A673 (cell line): ENCODE results near the gene RAB25. TPM values are rescaled to one million over a fixed set of nuclear protein-coding genes. Genes with fewer than 3 reads are reported as not detected.

Experiments
- BruUV-seq: library from RNA; stranded (reverse); fragments of 400-500 nt; replicated peaks from 2 replicates; lab custom pipeline; 2021; lab: Mats Ljungman, UMichigan
- CTCF ChIA-PET: fragments of 300-600 bp; sonication (Branson Sonifier 250); formaldehyde crosslinking; loops from one replicate; lab custom pipeline; 2022; ENCODE audit warnings: antibody characterized with exemption; lab: Charles Lee
- POLR2A ChIA-PET: fragments of 300-600 bp; sonication (Branson Sonifier 250); formaldehyde crosslinking; loops from one replicate; lab custom pipeline; 2022; ENCODE audit warnings: antibody characterized with exemption; ENCODE audit not compliant: low non-redundant PET; lab: Charles Lee
- DNase-seq: peaks from one replicate; pipeline ENCODE4 v3.0.0-alpha.2; 2015; ENCODE audit warnings: low spot score
- H3K27ac ChIP-seq: fragments of 200-600 bp; sonication (generic); 2 replicates; pipeline ENCODE4 v1.5.1; 2016; ENCODE audit warnings: mixed run types, low read depth, mild to moderate bottlenecking, mixed read lengths, antibody characterized with exemption, low read length; ENCODE audit not compliant: poor library complexity, severe bottlenecking
- H3K27me3 ChIP-seq: fragments of 200-600 bp; sonication (generic); replicated peaks from 2 replicates; pipeline ENCODE4 v1.6.1; 2017; ENCODE audit warnings: mixed run types, low read depth, mild to moderate bottlenecking, mixed read lengths, antibody characterized with exemption, low read length; ENCODE audit not compliant: insufficient read depth, poor library complexity
- H3K36me3 ChIP-seq: fragments of 200-600 bp; sonication (generic); 2 replicates; pipeline ENCODE4 v1.6.1; 2016; ENCODE audit warnings: mixed run types, mild to moderate bottlenecking, mixed read lengths, antibody characterized with exemption, low read length; ENCODE audit not compliant: insufficient read depth, poor library complexity, severe bottlenecking
- H3K4me1 ChIP-seq: fragments of 200-600 bp; sonication (generic); 2 replicates; pipeline ENCODE4 v1.6.1; 2017; ENCODE audit warnings: mixed run types, mild to moderate bottlenecking, mixed read lengths, antibody characterized with exemption, low read length; ENCODE audit not compliant: insufficient read depth, poor library complexity, severe bottlenecking
- H3K4me3 ChIP-seq: fragments of 200-600 bp; sonication (generic); 2 replicates; pipeline ENCODE4 v1.5.1; 2016; ENCODE audit warnings: low read depth, mixed run types, mild to moderate bottlenecking, mixed read lengths, low read length; ENCODE audit not compliant: poor library complexity, severe bottlenecking
- H3K9me3 ChIP-seq: fragments of 200-600 bp; sonication (generic); 2 replicates; pipeline ENCODE4 v1.6.1; 2016; ENCODE audit warnings: mixed run types, low read depth, mild to moderate bottlenecking, mixed read lengths, antibody characterized with exemption, low read length; ENCODE audit not compliant: poor library complexity, severe bottlenecking
- CTCF ChIP-seq: fragments of 300-800, 200-600 bp; sonication (generic); conservative IDR thresholded peaks from 2 replicates; pipeline ENCODE4 v1.5.1; 2017; ENCODE audit warnings: low read depth, mild to moderate bottlenecking, antibody characterized with exemption, low read length, moderate library complexity, mixed read lengths
- EZH2 ChIP-seq: fragments of 200-600 bp; sonication (generic); IDR thresholded peaks from 2 replicates; pipeline ENCODE4 v1.6.1; 2017; ENCODE audit warnings: borderline replicate concordance, low read depth, mild to moderate bottlenecking, mixed read lengths, antibody characterized with exemption, low read length; ENCODE audit not compliant: poor library complexity, severe bottlenecking
- intact Hi-C: fragments of 100-400 bp; cut with micrococcal nuclease; formaldehyde crosslinking; loops from one replicate; pipeline ENCODE4 v1.10.0; 2022; ENCODE audit not compliant: unreplicated experiment
- total RNA-seq: library from RNA; stranded (reverse); gene quantifications from 2 replicates; pipeline ENCODE4 v1.2.3, GENCODE V29; 2021

Gene RAB25
- total RNA-seq, 1 experiment from 2014 or later = 0.47 TPM

- ChIA-PET CTCF (no interaction called here), POLR2A (no interaction called here)
- Histone ChIP-seq H3K36me3 (peaks cover 21% of the 10 kb centered on the region), H3K9me3 (no peaks in the 10 kb centered on the region), H3K27ac (peak overlapping the region; percentile 89), H3K4me1 (peaks cover 62% of the 10 kb centered on the region), H3K4me3 (peak overlapping the region; percentile 86), H3K27me3 (no peaks in the 10 kb centered on the region)
- intact Hi-C loops = no loop called here
- no peak for DNase-seq
- BruUV-seq = no TSS peak
- TF ChIP-seq CTCF (no peak), EZH2 (no peak)
These were observed 19.4 kb downstream of the RAB25 start for GRCh38 chr1:156080241-156080862.

GRCh38 chr1:156080863-156081179 is 19.9 kb downstream of the RAB25 start:
- intact Hi-C loops = no loop called here
- TF ChIP-seq EZH2 = no peak
- no peak for TF ChIP-seq CTCF
- Histone ChIP-seq H3K27ac (peak overlapping the region; percentile 89), H3K4me3 (peak overlapping the region; percentile 86), H3K27me3 (no peaks in the 10 kb centered on the region), H3K4me1 (peaks cover 57% of the 10 kb centered on the region), H3K36me3 (peaks cover 16% of the 10 kb centered on the region), H3K9me3 (no peaks in the 10 kb centered on the region)
- DNase-seq = no peak
- POLR2A ChIA-PET = no interaction called here
- CTCF ChIA-PET = no interaction called here
- no TSS peak for BruUV-seq

- Histone ChIP-seq H3K27me3 (no peaks in the 10 kb centered on the region), H3K4me3 (peak overlapping the region; percentile 86), H3K4me1 (peaks cover 52% of the 10 kb centered on the region), H3K27ac (peak overlapping the region; percentile 89), H3K9me3 (no peaks in the 10 kb centered on the region), H3K36me3 (peaks cover 11% of the 10 kb centered on the region)
- intact Hi-C loops = no loop called here
- no peak for DNase-seq
- TF ChIP-seq CTCF (no peak), EZH2 (no peak)
- ChIA-PET CTCF (no interaction called here), POLR2A (no interaction called here)
- BruUV-seq = TSS peak; percentile 23
These were observed 20.4 kb downstream of the RAB25 start for GRCh38 chr1:156081180-156081916.
